ENCODE results near the gene YIF1B.

GRCh38 chr19:38276942-38277517 is 38.7 kb downstream of the YIF1B start:
- TF ChIP-seq, protein P1, sequence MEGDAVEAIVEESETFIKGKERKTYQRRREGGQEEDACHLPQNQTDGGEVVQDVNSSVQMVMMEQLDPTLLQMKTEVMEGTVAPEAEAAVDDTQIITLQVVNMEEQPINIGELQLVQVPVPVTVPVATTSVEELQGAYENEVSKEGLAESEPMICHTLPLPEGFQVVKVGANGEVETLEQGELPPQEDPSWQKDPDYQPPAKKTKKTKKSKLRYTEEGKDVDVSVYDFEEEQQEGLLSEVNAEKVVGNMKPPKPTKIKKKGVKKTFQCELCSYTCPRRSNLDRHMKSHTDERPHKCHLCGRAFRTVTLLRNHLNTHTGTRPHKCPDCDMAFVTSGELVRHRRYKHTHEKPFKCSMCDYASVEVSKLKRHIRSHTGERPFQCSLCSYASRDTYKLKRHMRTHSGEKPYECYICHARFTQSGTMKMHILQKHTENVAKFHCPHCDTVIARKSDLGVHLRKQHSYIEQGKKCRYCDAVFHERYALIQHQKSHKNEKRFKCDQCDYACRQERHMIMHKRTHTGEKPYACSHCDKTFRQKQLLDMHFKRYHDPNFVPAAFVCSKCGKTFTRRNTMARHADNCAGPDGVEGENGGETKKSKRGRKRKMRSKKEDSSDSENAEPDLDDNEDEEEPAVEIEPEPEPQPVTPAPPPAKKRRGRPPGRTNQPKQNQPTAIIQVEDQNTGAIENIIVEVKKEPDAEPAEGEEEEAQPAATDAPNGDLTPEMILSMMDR (IDR thresholded peaks at IDR 0.05) = no peak
- TF ChIP-seq POLR2AphosphoS5 (IDR thresholded peaks at IDR 0.05) (no peak), POLR2A (IDR thresholded peaks at IDR 0.05) (no peak)
